K562 (cell line): ENCODE results near the gene LUC7L. TPM values are rescaled to one million over a fixed set of nuclear protein-coding genes. Genes with fewer than 3 reads are reported as not detected.

Source experiments
- ASH1L ChIP-seq: fragments of 450-650 bp; IDR thresholded peaks from 2 replicates; pipeline ENCODE4 v1.6.1; 2018; ENCODE audit warnings: borderline replicate concordance, mild to moderate bottlenecking, low read depth; ENCODE audit not compliant: partially characterized antibody
- CTBP1 ChIP-seq: fragments of 450-650 bp; IDR thresholded peaks from 2 replicates; pipeline ENCODE4 v1.6.1; 2016; ENCODE audit warnings: borderline replicate concordance
- ESRRA ChIP-seq: fragments of 450-650 bp; IDR thresholded peaks from 2 replicates; pipeline ENCODE4 v1.6.1; 2014; ENCODE audit warnings: low read depth, mild to moderate bottlenecking, moderate library complexity, borderline replicate concordance
- NELFE ChIP-seq: IDR thresholded peaks from 2 replicates; pipeline ENCODE4 v1.6.1; 2011; ENCODE audit warnings: mild to moderate bottlenecking; ENCODE audit not compliant: insufficient read depth, insufficient read length
- NR4A1 ChIP-seq, 2 experiments: fragments of 250-450 bp in 1 of 2; fragments of 450-650 bp in 1 of 2; sonication (Bioruptor Pico) in 1 of 2; IDR thresholded peaks; 2 replicates each; pipeline versions ENCODE4 v1.4.0 to v1.6.1; 2016 to 2020; ENCODE audit warnings: mild to moderate bottlenecking in 2 of 2, missing compliant biosample characterization in 1 of 2, missing genetic modification characterization in 1 of 2, moderate library complexity in 1 of 2
- PHF8 ChIP-seq: fragments of 200-600 bp; sonication (generic); IDR thresholded peaks from 2 replicates; pipeline ENCODE4 v1.6.1; 2012; ENCODE audit warnings: mixed run types, mild to moderate bottlenecking, inconsistent platforms, low read length, moderate library complexity, borderline replicate concordance
- POLR2A ChIP-seq: fragments of 450-650 bp; conservative IDR thresholded peaks from 2 replicates; pipeline ENCODE4 v1.6.1; 2016
- RHOXF2B ChIP-seq: fragments of 250-450 bp; sonication (Bioruptor Pico); conservative IDR thresholded peaks from 2 replicates; pipeline ENCODE4 v1.5.1; 2021
- SRSF1 ChIP-seq: fragments of 200-400 bp; formaldehyde crosslinking; IDR thresholded peaks from 2 replicates; pipeline ENCODE4 v1.6.1; 2017; ENCODE audit warnings: mild to moderate bottlenecking, low read depth, low read length, moderate library complexity
- ZFX ChIP-seq: sonication (generic); formaldehyde crosslinking; IDR thresholded peaks from 2 replicates; pipeline ENCODE4 v1.8.0; 2022; ENCODE audit warnings: mild to moderate bottlenecking, missing genetic modification reagents, moderate library complexity
- polyA plus RNA-seq, 8 experiments: library from polyadenylated mRNA; depleted of rRNA in 4 of 8; stranded (reverse) in 5 of 8; unstranded in 3 of 8; fragments of >200 nt; fragmentation: Nextera tagmentation in 2 of 8; fragmentation: Illumina TruSeq in 1 of 8; extraction: Ambion mirVana in 2 of 8; extraction: Trizol in 1 of 8; gene quantifications; 2 replicates each; pipeline versions ENCODE4 v1.2.1 to v1.2.3, GENCODE V29; 2011 to 2014; ENCODE audit warnings: inconsistent platforms in 1 of 8, missing spikeins in 1 of 8
- total RNA-seq, 7 experiments: library from RNA; depleted of rRNA in 6 of 7; stranded (reverse); fragments of >200 nt in 6 of 7; fragmentation: Illumina TruSeq in 2 of 7; extraction: Trizol in 2 of 7; gene quantifications; 2 replicates each; pipeline versions ENCODE4 v1.2.1 to v1.2.3, GENCODE V29; 2011 to 2021; ENCODE audit warnings: low replicate concordance in 1 of 7
- TF ChIP-seq, protein P1 (sequence below): fragments of 250-450 bp; sonication (Bioruptor Pico); IDR thresholded peaks from 2 replicates; pipeline ENCODE4 v1.5.0; 2021; ENCODE audit warnings: mild to moderate bottlenecking, moderate library complexity
- TF ChIP-seq, protein P2 (sequence below): sonication (generic); formaldehyde crosslinking; IDR thresholded peaks from 2 replicates; pipeline ENCODE4 v1.8.0; 2023; ENCODE audit warnings: mild to moderate bottlenecking, missing genetic modification reagents
- TF ChIP-seq, protein P3 (sequence below): fragments of 250-450 bp; sonication (Bioruptor Pico); IDR thresholded peaks from 2 replicates; pipeline ENCODE4 v1.5.0; 2020; ENCODE audit warnings: mild to moderate bottlenecking
- TF ChIP-seq, protein P4 (sequence below), 2 experiments: fragments of 450-650 bp in 1 of 2; sonication (generic) in 1 of 2; formaldehyde crosslinking; conservative IDR thresholded peaks; 2 replicates each; pipeline versions ENCODE4 v1.4.0 to v1.8.1; 2020 to 2022; ENCODE audit warnings: mild to moderate bottlenecking in 1 of 2, missing genetic modification reagents in 1 of 2

LUC7L gene
- total and polyA plus RNA-seq, 9 of the 15 experiments (the other 6 are each of a cell fraction or from before 2014, with no cell fraction given), result 1.7 to 93.3 (median 59.5) TPM

DNA sequence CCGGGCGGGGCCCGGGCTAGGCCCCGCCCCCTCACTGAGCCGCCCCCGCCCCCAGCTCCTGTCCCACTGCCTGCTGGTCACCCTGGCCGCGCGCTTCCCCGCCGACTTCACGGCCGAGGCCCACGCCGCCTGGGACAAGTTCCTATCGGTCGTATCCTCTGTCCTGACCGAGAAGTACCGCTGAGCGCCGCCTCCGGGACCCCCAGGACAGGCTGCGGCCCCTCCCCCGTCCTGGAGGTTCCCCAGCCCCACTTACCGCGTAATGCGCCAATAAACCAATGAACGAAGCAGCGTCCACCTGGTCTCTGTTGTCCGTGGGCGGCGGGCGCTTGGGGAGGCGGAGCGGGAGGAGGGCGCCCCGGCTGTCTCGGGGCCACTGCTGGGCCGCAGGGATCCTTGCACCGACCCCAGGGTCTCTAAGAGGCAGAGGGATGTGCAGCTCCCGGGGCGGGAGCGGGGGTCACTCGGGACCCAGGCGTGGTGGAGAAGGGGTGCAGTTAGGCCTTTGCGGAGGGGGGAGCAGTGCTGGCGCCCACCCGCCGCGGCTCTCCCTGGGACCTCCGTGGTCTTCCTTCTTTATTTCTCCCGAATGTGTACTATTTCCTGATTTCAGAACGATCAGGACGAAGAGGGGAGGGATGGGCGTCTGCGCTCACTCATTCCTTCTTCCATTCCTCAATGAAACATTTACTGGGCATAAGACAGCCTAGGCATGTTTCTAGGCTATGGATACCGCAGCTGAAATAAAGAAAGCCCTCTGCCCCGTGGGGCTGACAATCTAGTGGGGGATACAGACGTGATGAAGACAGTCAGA lies 74.8 kb downstream of the LUC7L start (continued):
- TF ChIP-seq, protein P1, sequence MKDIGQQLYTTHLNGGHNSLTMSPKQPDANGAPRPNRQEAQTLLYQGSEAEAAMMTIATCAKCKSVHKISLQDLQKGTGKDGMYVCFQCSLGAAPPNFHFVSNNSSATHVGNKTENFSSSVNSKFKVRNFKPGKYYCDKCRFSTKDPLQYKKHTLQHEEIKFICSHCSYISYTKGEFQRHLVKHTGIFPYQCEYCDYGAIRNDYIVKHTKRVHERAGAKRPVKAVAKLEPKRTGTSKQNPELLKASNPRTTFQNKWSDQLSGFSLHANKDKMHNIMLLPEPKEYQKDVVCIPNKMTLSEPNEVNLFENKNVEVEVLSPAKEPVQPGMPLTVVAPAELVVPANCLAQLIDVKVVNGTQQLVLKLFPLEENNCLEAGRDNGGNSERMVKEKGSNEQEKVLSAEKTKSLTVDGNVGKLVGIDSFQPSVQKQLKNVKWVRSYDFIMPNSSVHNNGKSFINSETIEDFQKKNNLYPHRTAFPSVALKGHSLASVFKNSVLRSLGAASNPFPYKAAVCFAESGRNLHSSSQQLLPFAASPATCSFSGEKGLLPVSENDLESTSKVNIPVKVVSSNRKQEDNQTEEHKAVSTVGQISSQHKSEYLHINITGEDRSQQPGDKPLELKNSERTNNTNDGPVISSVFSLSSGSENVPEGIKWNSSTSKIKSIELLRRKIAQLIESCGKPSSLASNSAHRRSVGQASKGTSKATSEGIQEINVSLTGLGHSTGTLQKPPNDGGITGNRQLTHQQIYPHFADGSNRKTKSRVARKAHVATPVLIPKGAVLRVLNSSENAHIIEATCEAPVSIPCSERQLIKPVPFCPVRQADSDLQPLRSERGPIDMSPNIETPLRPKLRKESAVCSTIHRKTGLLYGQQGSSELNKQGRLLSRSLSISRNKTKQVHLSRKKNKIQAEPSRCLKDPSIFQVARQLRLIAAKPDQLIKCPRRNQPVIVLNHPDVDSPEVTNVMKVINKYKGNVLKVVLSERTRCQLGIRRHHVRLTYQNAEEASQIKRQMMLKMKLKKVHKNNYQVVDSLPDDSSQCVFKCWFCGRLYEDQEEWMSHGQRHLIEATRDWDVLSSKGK (CRISPR knock-in tag), result no peak
- TF ChIP-seq ESRRA, result no peak
- TF ChIP-seq ASH1L, result no peak
- TF ChIP-seq NR4A1 (CRISPR knock-in tag; IDR thresholded peaks at IDR 0.05), result peak; percentile 80; the same call in 1 of the 2 replicates
- peak; percentile 50; the same call in 1 of the 2 replicates for TF ChIP-seq NR4A1 (tag; IDR thresholded peaks at IDR 0.05)
- TF ChIP-seq, protein P2, sequence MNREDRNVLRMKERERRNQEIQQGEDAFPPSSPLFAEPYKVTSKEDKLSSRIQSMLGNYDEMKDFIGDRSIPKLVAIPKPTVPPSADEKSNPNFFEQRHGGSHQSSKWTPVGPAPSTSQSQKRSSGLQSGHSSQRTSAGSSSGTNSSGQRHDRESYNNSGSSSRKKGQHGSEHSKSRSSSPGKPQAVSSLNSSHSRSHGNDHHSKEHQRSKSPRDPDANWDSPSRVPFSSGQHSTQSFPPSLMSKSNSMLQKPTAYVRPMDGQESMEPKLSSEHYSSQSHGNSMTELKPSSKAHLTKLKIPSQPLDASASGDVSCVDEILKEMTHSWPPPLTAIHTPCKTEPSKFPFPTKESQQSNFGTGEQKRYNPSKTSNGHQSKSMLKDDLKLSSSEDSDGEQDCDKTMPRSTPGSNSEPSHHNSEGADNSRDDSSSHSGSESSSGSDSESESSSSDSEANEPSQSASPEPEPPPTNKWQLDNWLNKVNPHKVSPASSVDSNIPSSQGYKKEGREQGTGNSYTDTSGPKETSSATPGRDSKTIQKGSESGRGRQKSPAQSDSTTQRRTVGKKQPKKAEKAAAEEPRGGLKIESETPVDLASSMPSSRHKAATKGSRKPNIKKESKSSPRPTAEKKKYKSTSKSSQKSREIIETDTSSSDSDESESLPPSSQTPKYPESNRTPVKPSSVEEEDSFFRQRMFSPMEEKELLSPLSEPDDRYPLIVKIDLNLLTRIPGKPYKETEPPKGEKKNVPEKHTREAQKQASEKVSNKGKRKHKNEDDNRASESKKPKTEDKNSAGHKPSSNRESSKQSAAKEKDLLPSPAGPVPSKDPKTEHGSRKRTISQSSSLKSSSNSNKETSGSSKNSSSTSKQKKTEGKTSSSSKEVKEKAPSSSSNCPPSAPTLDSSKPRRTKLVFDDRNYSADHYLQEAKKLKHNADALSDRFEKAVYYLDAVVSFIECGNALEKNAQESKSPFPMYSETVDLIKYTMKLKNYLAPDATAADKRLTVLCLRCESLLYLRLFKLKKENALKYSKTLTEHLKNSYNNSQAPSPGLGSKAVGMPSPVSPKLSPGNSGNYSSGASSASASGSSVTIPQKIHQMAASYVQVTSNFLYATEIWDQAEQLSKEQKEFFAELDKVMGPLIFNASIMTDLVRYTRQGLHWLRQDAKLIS (CRISPR knock-in tag), result no peak
- TF ChIP-seq, protein P3, sequence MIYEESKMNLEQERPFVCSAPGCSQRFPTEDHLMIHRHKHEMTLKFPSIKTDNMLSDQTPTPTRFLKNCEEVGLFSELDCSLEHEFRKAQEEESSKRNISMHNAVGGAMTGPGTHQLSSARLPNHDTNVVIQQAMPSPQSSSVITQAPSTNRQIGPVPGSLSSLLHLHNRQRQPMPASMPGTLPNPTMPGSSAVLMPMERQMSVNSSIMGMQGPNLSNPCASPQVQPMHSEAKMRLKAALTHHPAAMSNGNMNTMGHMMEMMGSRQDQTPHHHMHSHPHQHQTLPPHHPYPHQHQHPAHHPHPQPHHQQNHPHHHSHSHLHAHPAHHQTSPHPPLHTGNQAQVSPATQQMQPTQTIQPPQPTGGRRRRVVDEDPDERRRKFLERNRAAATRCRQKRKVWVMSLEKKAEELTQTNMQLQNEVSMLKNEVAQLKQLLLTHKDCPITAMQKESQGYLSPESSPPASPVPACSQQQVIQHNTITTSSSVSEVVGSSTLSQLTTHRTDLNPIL (CRISPR knock-in tag), result no peak
- TF ChIP-seq, protein P4, sequence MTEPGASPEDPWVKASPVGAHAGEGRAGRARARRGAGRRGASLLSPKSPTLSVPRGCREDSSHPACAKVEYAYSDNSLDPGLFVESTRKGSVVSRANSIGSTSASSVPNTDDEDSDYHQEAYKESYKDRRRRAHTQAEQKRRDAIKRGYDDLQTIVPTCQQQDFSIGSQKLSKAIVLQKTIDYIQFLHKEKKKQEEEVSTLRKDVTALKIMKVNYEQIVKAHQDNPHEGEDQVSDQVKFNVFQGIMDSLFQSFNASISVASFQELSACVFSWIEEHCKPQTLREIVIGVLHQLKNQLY (CRISPR knock-in tag; conservative IDR thresholded peaks at IDR 0.05), result no peak
- peak; percentile 38; the same call in 1 of the 2 replicates for TF ChIP-seq CTBP1
- no peak for TF ChIP-seq RHOXF2B (CRISPR knock-in tag)
- peak; percentile 75 for TF ChIP-seq POLR2A
- TF ChIP-seq ZFX (CRISPR knock-in tag), result peak; percentile 68
- no peak for TF ChIP-seq NELFE
- TF ChIP-seq SRSF1, result no peak
- TF ChIP-seq PHF8, result peak; percentile 40; the same call in 1 of the 2 replicates
